GM12874 (cell line): ENCODE measurements around the gene PPP1R15B.
A peak's percentile ranks its signal among the peaks of the same experiment; 100 is the strongest.

ENCODE experiments used
- TF ChIP-seq, protein P1 (sequence below): IDR thresholded peaks from 2 replicates; pipeline ENCODE4 v1.5.1; 2011; ENCODE audit warnings: low read depth, mild to moderate bottlenecking, control low read depth, low read length, moderate library complexity; ENCODE audit not compliant: insufficient read depth

PPP1R15B gene

DNA sequence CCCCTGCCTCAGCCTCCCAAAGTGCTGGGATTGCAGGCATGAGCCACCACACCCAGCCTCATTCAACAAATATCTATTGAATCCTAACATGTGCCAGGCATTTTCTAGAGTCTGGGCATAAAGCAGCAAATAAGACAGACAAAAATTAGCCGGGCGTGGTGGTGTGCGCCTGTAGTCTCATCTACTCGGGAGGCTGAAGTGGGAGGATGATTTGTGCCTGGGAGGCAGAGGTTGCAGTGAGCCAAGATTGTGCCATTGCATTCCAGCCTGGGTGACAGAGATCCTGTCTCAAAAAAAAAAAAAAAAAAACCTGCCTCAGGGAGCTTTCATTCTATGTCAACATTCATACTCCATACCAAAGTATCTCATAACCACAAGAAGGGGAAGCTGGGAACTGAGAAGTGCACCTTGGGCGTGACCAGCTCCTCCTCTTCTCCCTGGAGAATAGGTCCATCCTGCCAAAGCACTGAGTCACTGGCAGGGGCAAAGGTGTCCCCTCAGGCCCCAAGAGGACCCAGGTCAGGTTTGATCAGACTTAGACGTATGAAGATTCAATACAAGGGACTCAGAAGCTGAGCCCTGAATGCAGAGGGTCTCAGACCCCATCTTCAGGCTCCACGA is 36.8 kb upstream of the PPP1R15B start:
- TF ChIP-seq, protein P1, sequence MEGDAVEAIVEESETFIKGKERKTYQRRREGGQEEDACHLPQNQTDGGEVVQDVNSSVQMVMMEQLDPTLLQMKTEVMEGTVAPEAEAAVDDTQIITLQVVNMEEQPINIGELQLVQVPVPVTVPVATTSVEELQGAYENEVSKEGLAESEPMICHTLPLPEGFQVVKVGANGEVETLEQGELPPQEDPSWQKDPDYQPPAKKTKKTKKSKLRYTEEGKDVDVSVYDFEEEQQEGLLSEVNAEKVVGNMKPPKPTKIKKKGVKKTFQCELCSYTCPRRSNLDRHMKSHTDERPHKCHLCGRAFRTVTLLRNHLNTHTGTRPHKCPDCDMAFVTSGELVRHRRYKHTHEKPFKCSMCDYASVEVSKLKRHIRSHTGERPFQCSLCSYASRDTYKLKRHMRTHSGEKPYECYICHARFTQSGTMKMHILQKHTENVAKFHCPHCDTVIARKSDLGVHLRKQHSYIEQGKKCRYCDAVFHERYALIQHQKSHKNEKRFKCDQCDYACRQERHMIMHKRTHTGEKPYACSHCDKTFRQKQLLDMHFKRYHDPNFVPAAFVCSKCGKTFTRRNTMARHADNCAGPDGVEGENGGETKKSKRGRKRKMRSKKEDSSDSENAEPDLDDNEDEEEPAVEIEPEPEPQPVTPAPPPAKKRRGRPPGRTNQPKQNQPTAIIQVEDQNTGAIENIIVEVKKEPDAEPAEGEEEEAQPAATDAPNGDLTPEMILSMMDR: no peak

DNA sequence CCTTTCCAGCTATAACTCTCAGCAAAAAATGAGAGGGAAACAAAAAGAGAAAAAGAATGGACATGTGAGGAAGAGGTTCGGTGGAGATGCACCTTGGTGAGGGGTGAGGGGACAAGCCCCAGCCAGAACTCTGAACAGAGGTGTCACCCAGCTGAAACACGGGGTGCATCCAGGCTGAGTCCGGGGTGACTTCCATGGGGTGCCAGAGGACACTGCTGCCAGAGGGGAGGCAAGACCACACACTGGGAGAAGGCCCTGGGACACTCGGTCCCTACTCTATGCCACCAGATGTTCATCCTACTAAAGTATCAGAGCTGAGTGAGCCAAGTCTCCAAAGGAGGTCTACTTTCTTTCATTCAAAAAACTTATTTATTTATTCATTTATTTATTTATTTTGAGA is 36.1 kb upstream of the PPP1R15B start:
- TF ChIP-seq, protein P1: no peak

DNA sequence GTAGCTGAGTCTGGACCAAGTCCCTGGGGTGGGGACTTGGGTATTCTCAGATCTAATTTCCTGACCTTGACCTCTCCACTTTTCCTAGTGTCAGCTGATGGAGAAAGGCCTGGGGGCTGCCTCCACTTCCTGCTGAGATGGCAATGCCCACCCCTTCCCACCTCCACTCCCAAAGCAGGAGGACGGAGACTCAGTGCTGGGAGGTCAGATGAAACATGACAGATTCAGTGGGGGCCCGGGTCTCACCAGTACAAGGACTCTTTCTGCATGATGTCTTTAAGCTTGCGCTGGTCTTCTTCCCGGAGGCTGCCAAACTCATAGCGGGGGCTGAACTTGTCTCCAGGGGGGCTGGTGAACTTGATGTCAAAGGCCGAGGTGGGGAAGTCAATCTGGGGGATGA is 35.6 kb upstream of the PPP1R15B start:
- TF ChIP-seq, protein P1: no peak

DNA sequence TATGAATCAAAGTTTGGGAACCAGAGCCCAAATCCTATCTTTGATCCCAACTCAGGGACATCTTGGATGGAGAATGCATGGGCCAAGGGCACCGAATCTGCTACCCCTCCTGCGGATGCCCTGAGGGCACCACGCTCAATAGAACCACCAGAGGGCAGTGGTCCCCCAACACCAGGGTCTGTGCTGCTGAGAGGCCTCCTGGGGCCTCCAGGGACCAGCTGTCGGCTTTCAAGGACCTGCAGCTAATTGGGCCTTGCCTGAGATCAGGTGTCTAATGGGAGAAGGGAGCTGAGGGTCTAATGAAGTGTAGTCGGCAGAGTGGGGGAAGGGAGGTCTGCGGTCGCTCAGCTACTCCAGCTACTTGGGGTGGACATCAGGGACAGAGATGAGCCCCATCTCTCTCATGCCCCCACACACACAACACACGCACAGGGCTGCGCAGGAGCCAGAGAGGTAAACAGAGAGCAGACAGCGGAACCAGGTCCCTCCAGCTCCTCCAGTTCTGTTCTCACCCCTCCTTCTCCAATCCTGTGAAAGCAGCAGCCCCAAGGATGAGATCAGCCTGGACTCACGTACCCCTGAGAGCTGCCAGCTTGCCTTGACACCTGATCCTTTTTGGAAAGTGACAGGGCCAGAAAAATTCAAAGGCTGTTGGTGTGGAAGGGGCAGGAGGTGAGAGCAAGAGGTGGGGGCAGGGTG is 34.9 kb upstream of the PPP1R15B start:
- TF ChIP-seq, protein P1: peak; percentile 91

DNA sequence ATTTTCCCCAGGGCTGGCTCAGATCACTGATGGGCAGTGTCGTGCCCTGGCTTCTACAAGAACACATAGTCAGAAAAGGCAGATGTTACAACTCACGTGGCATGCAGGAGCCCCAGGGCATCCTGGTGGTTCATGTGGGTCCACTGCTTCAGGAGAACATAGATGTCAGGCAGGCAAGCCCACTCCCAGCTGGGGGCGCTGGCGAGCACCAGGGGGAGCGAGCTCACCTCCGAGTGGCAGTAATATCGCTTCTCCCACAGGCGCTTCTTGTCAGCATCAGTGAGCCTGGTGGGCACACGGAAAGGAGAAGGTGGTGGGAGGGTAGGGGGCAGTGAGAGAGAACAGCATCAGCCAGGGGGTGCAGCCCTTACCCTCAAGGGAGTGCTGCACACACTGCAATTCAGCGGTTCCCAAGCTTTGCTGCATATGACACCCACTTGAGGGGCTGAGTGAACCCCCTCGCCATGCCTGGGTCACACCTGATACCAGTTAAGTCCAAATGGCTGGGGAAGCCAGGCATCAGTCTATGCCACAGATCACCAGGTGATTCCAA is 34.3 kb upstream of the PPP1R15B start:
- TF ChIP-seq, protein P1: peak; percentile 81

DNA sequence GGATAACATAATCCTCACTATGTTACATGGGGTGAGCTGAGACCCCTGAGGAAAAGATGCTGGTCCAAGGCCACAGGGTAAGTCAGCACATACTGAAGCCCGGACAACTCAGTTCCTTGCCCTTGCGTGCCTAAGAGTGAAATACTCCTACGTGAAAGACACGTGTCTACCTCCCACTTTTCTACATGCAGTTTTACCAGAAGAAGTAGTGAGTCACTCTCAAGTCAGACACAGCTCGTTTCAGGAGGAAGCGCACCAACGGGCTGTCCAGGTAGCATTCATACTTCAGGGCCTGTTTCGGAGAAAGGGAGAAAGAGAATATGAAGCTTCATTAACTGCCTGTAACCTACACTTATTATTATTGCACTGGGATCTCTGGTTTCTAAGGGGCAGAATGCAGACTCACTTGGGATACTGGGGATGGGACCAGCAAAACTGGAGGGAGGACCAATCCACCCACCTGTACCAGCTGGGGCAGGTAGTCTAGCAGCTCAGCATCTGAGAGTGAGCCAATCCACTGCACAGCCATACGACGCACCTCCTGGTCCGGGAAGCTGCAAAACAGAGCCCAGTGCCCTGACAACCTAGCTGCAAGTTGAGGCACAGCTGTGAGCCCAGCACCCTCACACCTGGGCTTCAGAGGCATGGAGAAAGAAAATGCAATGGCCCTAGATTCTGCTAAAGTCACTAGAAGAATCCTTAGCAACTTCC is 32.4 kb upstream of the PPP1R15B start:
- TF ChIP-seq, protein P1: no peak

DNA sequence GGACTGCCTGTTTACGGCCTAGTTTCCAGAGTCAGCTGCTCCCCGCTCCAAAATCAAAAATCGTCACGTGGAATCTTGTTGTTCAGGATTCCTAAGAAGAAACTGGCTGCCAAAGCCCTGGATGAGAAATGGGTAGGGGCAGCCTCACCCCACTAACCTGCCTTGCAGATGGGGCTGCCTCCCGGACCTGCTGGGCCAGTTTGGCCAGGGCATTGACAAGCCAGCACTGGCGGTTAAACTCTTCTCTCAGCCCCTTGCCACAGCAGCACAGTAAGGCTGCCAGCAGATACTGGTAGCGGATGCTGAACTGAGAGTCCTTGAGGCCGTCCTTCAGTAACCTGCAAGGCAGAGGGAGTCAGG is 31.6 kb upstream of the PPP1R15B start:
- TF ChIP-seq, protein P1: no peak
